ENCODE results near the gene ZNF512B.

- TF ChIP-seq CTCF (conservative IDR thresholded peaks at IDR 0.05; ENCODE audit: low read length) (no peak), EZH2phosphoT487 (IDR thresholded peaks at IDR 0.05; ENCODE audit: borderline replicate concordance) (no peak)
These were observed at the start of gene ZNF512B for GRCh38 chr20:63969838-63970713.

Measured in Loucy (cell line).